Testis (tissue), 2 donors: ENCODE data around the gene MISP3.

Experiments used
- POLR2A ChIP-seq: fragments of 450-650 bp; IDR thresholded peaks from one replicate; pipeline ENCODE4 v1.6.1; 2017; ENCODE audit warnings: antibody characterized with exemption, mild to moderate bottlenecking, moderate library complexity
- TF ChIP-seq, protein P1 (sequence below), 3 experiments: fragments of 450-650 bp in 2 of 3; fragments of 200-600 bp in 1 of 3; sonication (generic) in 1 of 3; IDR thresholded peaks; one replicate each; pipeline ENCODE4 v1.5.1; 2016 to 2019; ENCODE audit warnings: antibody characterized with exemption in 3 of 3, mild to moderate bottlenecking in 2 of 3, moderate library complexity in 1 of 3

- TF ChIP-seq, protein P1, sequence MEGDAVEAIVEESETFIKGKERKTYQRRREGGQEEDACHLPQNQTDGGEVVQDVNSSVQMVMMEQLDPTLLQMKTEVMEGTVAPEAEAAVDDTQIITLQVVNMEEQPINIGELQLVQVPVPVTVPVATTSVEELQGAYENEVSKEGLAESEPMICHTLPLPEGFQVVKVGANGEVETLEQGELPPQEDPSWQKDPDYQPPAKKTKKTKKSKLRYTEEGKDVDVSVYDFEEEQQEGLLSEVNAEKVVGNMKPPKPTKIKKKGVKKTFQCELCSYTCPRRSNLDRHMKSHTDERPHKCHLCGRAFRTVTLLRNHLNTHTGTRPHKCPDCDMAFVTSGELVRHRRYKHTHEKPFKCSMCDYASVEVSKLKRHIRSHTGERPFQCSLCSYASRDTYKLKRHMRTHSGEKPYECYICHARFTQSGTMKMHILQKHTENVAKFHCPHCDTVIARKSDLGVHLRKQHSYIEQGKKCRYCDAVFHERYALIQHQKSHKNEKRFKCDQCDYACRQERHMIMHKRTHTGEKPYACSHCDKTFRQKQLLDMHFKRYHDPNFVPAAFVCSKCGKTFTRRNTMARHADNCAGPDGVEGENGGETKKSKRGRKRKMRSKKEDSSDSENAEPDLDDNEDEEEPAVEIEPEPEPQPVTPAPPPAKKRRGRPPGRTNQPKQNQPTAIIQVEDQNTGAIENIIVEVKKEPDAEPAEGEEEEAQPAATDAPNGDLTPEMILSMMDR (IDR thresholded peaks at IDR 0.05), result no peak
- TF ChIP-seq POLR2A, result no peak
Observed at GRCh38 chr19:14039181-14039580, 33.4 kb upstream of the MISP3 start.
